VCaP (cell line): ENCODE data around the gene COMMD7.

Source experiments
- H3K27ac ChIP-seq: fragments of 450-650 bp; 2 replicates; pipeline ENCODE4 v1.5.1; 2017
- CTCF ChIP-seq: fragments of 450-650 bp; conservative IDR thresholded peaks from 2 replicates; pipeline ENCODE4 v1.5.1; 2017; ENCODE audit warnings: mild to moderate bottlenecking, moderate library complexity

COMMD7 gene

GRCh38 chr20:32743237-32744112, at the start of gene COMMD7:
COMMD7 (minus strand) TSS chr20:32743467; CDS start chr20:32743391, 76 bp downstream.
- peak within 1 kb of the TSS; percentile 87 for H3K27ac ChIP-seq
- no peak for TF ChIP-seq CTCF

- 0 out of 2 replicates have a peak, but pooled peaks have one; percentile 13 for TF ChIP-seq CTCF
Measured at GRCh38 chr20:32792731-32793458, 49.6 kb upstream of the COMMD7 start.

DNA sequence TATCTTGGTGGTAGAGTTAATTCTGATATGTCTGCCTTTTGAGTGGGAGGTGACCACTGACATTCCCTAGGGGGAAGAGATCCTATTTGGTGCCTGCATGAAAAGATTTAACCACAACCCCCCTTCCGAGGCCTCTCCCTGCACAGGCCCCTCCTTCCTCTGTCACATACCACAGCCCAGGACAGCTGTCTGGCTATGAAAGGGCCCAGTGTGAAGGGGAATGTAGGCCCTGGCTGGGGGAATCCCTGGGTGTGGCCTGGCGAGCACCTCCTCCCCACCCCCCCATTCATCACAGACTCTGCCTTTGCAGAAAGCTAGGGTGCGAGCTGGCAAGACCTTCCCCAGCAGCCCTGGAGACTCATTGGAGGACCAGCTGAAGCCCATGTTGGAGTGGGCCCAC, 49.0 kb upstream of the COMMD7 start:
- no peak for TF ChIP-seq CTCF
- H3K27ac ChIP-seq, result no peak overlapping the region

More at GRCh38 chr20:32792731-32793458, 49.6 kb upstream of the COMMD7 start:
- H3K27ac ChIP-seq, result no peak overlapping the region

- H3K27ac ChIP-seq, result no peak overlapping the region
- TF ChIP-seq CTCF, result no peak
Measured at GRCh38 chr20:32790751-32791057, 47.4 kb upstream of the COMMD7 start.

- H3K27ac ChIP-seq, result no peak overlapping the region
- peak; percentile 99 for TF ChIP-seq CTCF
Measured at GRCh38 chr20:32789896-32790750, 46.9 kb upstream of the COMMD7 start.

- no peak for TF ChIP-seq CTCF
- no peak overlapping the region for H3K27ac ChIP-seq
Measured at GRCh38 chr20:32787168-32787567, 43.9 kb upstream of the COMMD7 start.
